IMR-90 (cell line): ENCODE measurements around the gene DOK3. TPM values are rescaled to one million over a fixed set of nuclear protein-coding genes. Genes with fewer than 3 reads are reported as not detected.

Source experiments
- ATAC-seq: fragments of 200-7000 bp; cut with Tn5 transposase; 2 replicates; pipeline ENCODE4 v1.9.1; 2020; ENCODE audit warnings: low read depth, mild to moderate bottlenecking, moderate library complexity
- BruUV-seq: library from RNA; stranded (reverse); fragments of 400-500 nt; replicated peaks from 2 replicates; lab custom pipeline; 2021; lab: Mats Ljungman, UMichigan
- CTCF ChIA-PET: fragments of 300-600 bp; formaldehyde crosslinking; extraction: SDS; loops from one replicate; lab custom pipeline; 2021; ENCODE audit warnings: antibody characterized with exemption; lab: Yijun Ruan, JAX
- POLR2A ChIA-PET: fragments of 300-600 bp; sonication (Branson Sonifier 250); formaldehyde crosslinking; loops from one replicate; lab custom pipeline; 2022; ENCODE audit warnings: antibody characterized with exemption; ENCODE audit not compliant: unreplicated experiment; lab: Charles Lee
- DNase-seq: peaks from one replicate; pipeline ENCODE4 v3.0.0; 2013
- H2AFZ ChIP-seq: replicated peaks from 2 replicates; pipeline ENCODE3; 2013; ENCODE audit warnings: low read length, mild to moderate bottlenecking; ENCODE audit not compliant: poor library complexity
- H2AK5ac ChIP-seq: 2 replicates; pipeline ENCODE4 v1.6.1; 2013; ENCODE audit warnings: low read depth, low read length, inconsistent platforms
- H2AK9ac ChIP-seq: replicated peaks from 2 replicates; pipeline ENCODE3; 2013; ENCODE audit warnings: mild to moderate bottlenecking, low read depth, low read length, moderate library complexity; ENCODE audit not compliant: poor library complexity
- H2BK120ac ChIP-seq: 2 replicates; pipeline ENCODE4 v1.6.1; 2013; ENCODE audit warnings: low read depth, low read length, inconsistent platforms
- H2BK15ac ChIP-seq: 3 replicates; pipeline ENCODE4 v1.6.1; 2013; ENCODE audit warnings: low read depth, low read length, inconsistent platforms
- H2BK20ac ChIP-seq: 2 replicates; pipeline ENCODE4 v1.6.1; 2013; ENCODE audit warnings: low read depth, mild to moderate bottlenecking, inconsistent platforms, low read length, moderate library complexity
- H2BK5ac ChIP-seq: 2 replicates; pipeline ENCODE4 v1.6.1; 2013; ENCODE audit warnings: mild to moderate bottlenecking, low read depth, low read length, inconsistent platforms; ENCODE audit not compliant: poor library complexity, severe bottlenecking
- H3K14ac ChIP-seq: replicated peaks from 2 replicates; pipeline ENCODE4 v1.6.1; 2013; ENCODE audit warnings: low read depth, low read length, inconsistent platforms
- H3K18ac ChIP-seq: 2 replicates; pipeline ENCODE4 v1.6.1; 2013; ENCODE audit warnings: low read depth, low read length, control low read depth
- H3K23ac ChIP-seq: 2 replicates; pipeline ENCODE4 v1.6.1; 2013; ENCODE audit warnings: low read depth, low read length, inconsistent platforms
- H3K27ac ChIP-seq: 2 replicates; pipeline ENCODE4 v1.5.1; 2013; ENCODE audit warnings: mild to moderate bottlenecking, control low read depth, low read length; ENCODE audit not compliant: insufficient read depth
- H3K27me3 ChIP-seq: 2 replicates; pipeline ENCODE4 v1.6.1; 2013; ENCODE audit warnings: low read length; ENCODE audit not compliant: control insufficient read depth, insufficient read depth
- H3K36me3 ChIP-seq: 2 replicates; pipeline ENCODE4 v1.6.1; 2013; ENCODE audit warnings: low read length, mixed read lengths; ENCODE audit not compliant: control insufficient read depth, insufficient read depth
- H3K4ac ChIP-seq: 2 replicates; pipeline ENCODE4 v1.6.1; 2013; ENCODE audit warnings: low read depth, low read length, inconsistent platforms
- H3K4me1 ChIP-seq: 2 replicates; pipeline ENCODE4 v1.6.1; 2013; ENCODE audit warnings: low read length, mixed read lengths; ENCODE audit not compliant: control insufficient read depth, insufficient read depth
- H3K4me2 ChIP-seq: 2 replicates; pipeline ENCODE4 v1.6.1; 2013; ENCODE audit warnings: low read depth, mild to moderate bottlenecking, control low read depth, low read length, moderate library complexity
- H3K4me3 ChIP-seq: 2 replicates; pipeline ENCODE4 v1.5.1; 2013; ENCODE audit warnings: low read depth, mild to moderate bottlenecking, control low read depth, low read length, moderate library complexity; ENCODE audit not compliant: insufficient read depth
- H3K56ac ChIP-seq: 2 replicates; pipeline ENCODE4 v1.6.1; 2013; ENCODE audit warnings: low read length, inconsistent platforms; ENCODE audit not compliant: insufficient read depth; ENCODE audit errors: extremely low read depth
- H3K79me1 ChIP-seq, 2 experiments: 2 replicates each; pipeline ENCODE4 v1.6.1; 2013; ENCODE audit warnings: low read length in 2 of 2, inconsistent platforms in 1 of 2, low read depth in 1 of 2
- H3K9ac ChIP-seq: 2 replicates; pipeline ENCODE4 v1.6.1; 2013; ENCODE audit warnings: low read depth, low read length, control low read depth
- H3K9me1 ChIP-seq: 2 replicates; pipeline ENCODE4 v1.6.1; 2013; ENCODE audit warnings: low read length, inconsistent platforms; ENCODE audit not compliant: insufficient read depth
- H3K9me3 ChIP-seq: 2 replicates; pipeline ENCODE4 v1.6.1; 2013; ENCODE audit warnings: low read length; ENCODE audit not compliant: control insufficient read depth, insufficient read depth
- H4K20me1 ChIP-seq: 2 replicates; pipeline ENCODE4 v1.6.1; 2013; ENCODE audit warnings: low read length, inconsistent platforms; ENCODE audit not compliant: insufficient read depth
- H4K5ac ChIP-seq: 2 replicates; pipeline ENCODE4 v1.6.1; 2013; ENCODE audit warnings: mild to moderate bottlenecking, low read depth, low read length, control low read depth
- H4K8ac ChIP-seq, 2 experiments: 2 replicates each; pipeline ENCODE4 v1.6.1; 2013; ENCODE audit warnings: low read depth in 2 of 2, low read length in 2 of 2, control low read depth in 1 of 2, inconsistent platforms in 1 of 2
- H4K91ac ChIP-seq: 2 replicates; pipeline ENCODE4 v1.6.1; 2013; ENCODE audit warnings: low read depth, low read length, inconsistent platforms; ENCODE audit not compliant: insufficient read depth
- BHLHE40 ChIP-seq: fragments of 150-350 bp; IDR thresholded peaks from 2 replicates; pipeline ENCODE4 v1.6.1; 2016; ENCODE audit warnings: mild to moderate bottlenecking, low read depth, low read length
- CEBPB ChIP-seq: IDR thresholded peaks from 2 replicates; pipeline ENCODE4 v1.6.1; 2012; ENCODE audit warnings: low read depth, low read length, improper control_type of control experiment
- CHD1 ChIP-seq: IDR thresholded peaks from 2 replicates; pipeline ENCODE4 v1.6.1; 2012; ENCODE audit warnings: low read depth, low read length, improper control_type of control experiment
- CTCF ChIP-seq: conservative IDR thresholded peaks from 2 replicates; pipeline ENCODE4 v1.5.1; 2012; ENCODE audit warnings: mild to moderate bottlenecking, low read depth, low read length, improper control_type of control experiment
- ELK1 ChIP-seq: fragments of 150-350 bp; IDR thresholded peaks from 2 replicates; pipeline ENCODE4 v1.6.1; 2016; ENCODE audit warnings: low read depth, mild to moderate bottlenecking, low read length, moderate library complexity, borderline replicate concordance
- FOS ChIP-seq: fragments of 150-350 bp; IDR thresholded peaks from 2 replicates; pipeline ENCODE4 v1.6.1; 2016; ENCODE audit warnings: low read depth, low read length
- MAFK ChIP-seq: IDR thresholded peaks from 2 replicates; pipeline ENCODE4 v1.6.1; 2012; ENCODE audit warnings: low read depth, low read length, improper control_type of control experiment
- MXI1 ChIP-seq: IDR thresholded peaks from 2 replicates; pipeline ENCODE4 v1.6.1; 2012; ENCODE audit warnings: low read depth, mild to moderate bottlenecking, low read length, moderate library complexity, borderline replicate concordance
- NFE2L2 ChIP-seq: fragments of 150-350 bp; IDR thresholded peaks from 2 replicates; pipeline ENCODE4 v1.6.1; 2016; ENCODE audit warnings: low read depth, mild to moderate bottlenecking, low read length
- RAD21 ChIP-seq: IDR thresholded peaks from 2 replicates; pipeline ENCODE4 v1.6.1; 2012; ENCODE audit warnings: low read length, improper control_type of control experiment
- RCOR1 ChIP-seq: IDR thresholded peaks from 2 replicates; pipeline ENCODE4 v1.6.1; 2012; ENCODE audit warnings: mild to moderate bottlenecking, low read length, improper control_type of control experiment; ENCODE audit not compliant: insufficient replicate concordance
- RFX5 ChIP-seq: IDR thresholded peaks from 2 replicates; pipeline ENCODE4 v1.8.0; 2012; ENCODE audit warnings: low read depth, mild to moderate bottlenecking, low read length, moderate library complexity
- SMC3 ChIP-seq: fragments of 150-350 bp; IDR thresholded peaks from 2 replicates; pipeline ENCODE4 v1.6.1; 2016; ENCODE audit warnings: low read depth, mild to moderate bottlenecking, antibody characterized with exemption, low read length, moderate library complexity
- USF2 ChIP-seq: fragments of 150-350 bp; IDR thresholded peaks from 2 replicates; pipeline ENCODE4 v1.6.1; 2017; ENCODE audit warnings: mild to moderate bottlenecking, antibody characterized with exemption, low read length, low read depth
- WGBS, 2 experiments: methylation state at CpG; one replicate each; pipeline versions ENCODE4 v1.1.5 to v1.1.7; 2013; ENCODE audit warnings: missing lambda C conversion rate in 2 of 2; ENCODE audit not compliant: insufficient read length in 1 of 2; ENCODE audit errors: extremely low coverage in 2 of 2; 5-methylcytosine and 5-hydroxymethylcytosine counted together
- dilution Hi-C: fragments of 300-500 bp; cut with HindIII; formaldehyde crosslinking; loops from one replicate; pipeline ENCODE4 v1.14.3; 2018; ENCODE audit warnings: low sequenced_read_pairs; ENCODE audit not compliant: unreplicated experiment
- in situ Hi-C: fragments of 300-500 bp; cut with MboI; formaldehyde crosslinking; loops from 3 replicates; pipeline ENCODE4 v1.14.3; 2019; ENCODE audit warnings: low sequenced_read_pairs, inconsistent platforms, mixed read lengths
- intact Hi-C: fragments of 100-400 bp; cut with micrococcal nuclease; formaldehyde crosslinking; loops from 2 replicates; pipeline ENCODE4 v1.10.0; 2022
- polyA plus RNA-seq, 3 experiments: library from polyadenylated mRNA; depleted of rRNA; stranded (reverse); fragments of >200 nt; gene quantifications; 2 replicates each; pipeline ENCODE4 v1.2.3, GENCODE V29; 2012; ENCODE audit warnings: low replicate concordance in 1 of 3
- total RNA-seq: library from RNA; depleted of rRNA; stranded (reverse); fragments of >200 nt; gene quantifications from 2 replicates; pipeline ENCODE4 v1.2.3, GENCODE V29; 2012

The DOK3 gene
- total and polyA plus RNA-seq, 2 of the 4 experiments (the other 2 are of a cell fraction): 0.54 to 3.9 TPM

GRCh38 chr5:177457852-177458681, 51.6 kb downstream of the DOK3 start:
- no TSS peak for BruUV-seq
- peaks cover 53% of the 10 kb centered on the region for H3K36me3 ChIP-seq
- WGBS, 2 experiments: 84% methylated on average over 8 of the region's 20 CpGs; no CpG with 5 or more reads in 1 of the 2 experiments
- H3K23ac ChIP-seq: no peak overlapping the region
- H2AFZ ChIP-seq: no peak overlapping the region
- CTCF ChIA-PET: interaction anchor here (1.0 to 1.6 kb wide), 7 partner anchors 10 to 69 kb away, joined by 3 to 11 read pairs (median 5); no protein-coding TSS in a partner anchor
- H3K27ac ChIP-seq: no peak overlapping the region
- H4K91ac ChIP-seq: no peak overlapping the region
- H2BK120ac ChIP-seq: no peak overlapping the region
- no peak overlapping the region for H3K4me3 ChIP-seq
- H3K56ac ChIP-seq: no peak overlapping the region
- H3K9me1 ChIP-seq: no peaks in the 10 kb centered on the region
- peaks cover 6 to 24% of the 10 kb centered on the region in 2 experiments; a peak in 3 of 4 replicates for H3K79me1 ChIP-seq
- H3K18ac ChIP-seq: no peak overlapping the region
- H4K5ac ChIP-seq: no peak overlapping the region
- H2AK5ac ChIP-seq: no peak overlapping the region
- POLR2A ChIA-PET: interaction anchor here (0.6 kb wide), 1 partner anchor 88 kb away, joined by 7 read pairs; no protein-coding TSS in a partner anchor
- H2AK9ac ChIP-seq: peak overlapping the region; percentile 50
- no peaks in the 10 kb centered on the region for H3K9me3 ChIP-seq
- no peak overlapping the region for H3K4me2 ChIP-seq
- H3K9ac ChIP-seq: no peak overlapping the region
- H3K27me3 ChIP-seq: no peaks in the 10 kb centered on the region
- no peak overlapping the region for H2BK20ac ChIP-seq
- H4K8ac ChIP-seq: no peak overlapping the region
- dilution Hi-C loops: no loop called here
- no peak for ATAC-seq
- H2BK15ac ChIP-seq: no peak overlapping the region
- no peak overlapping the region for H2BK5ac ChIP-seq
- DNase-seq: no peak
- H3K4ac ChIP-seq: no peak overlapping the region
- H3K4me1 ChIP-seq: peaks cover 8% of the 10 kb centered on the region
- peaks cover 78% of the 10 kb centered on the region for H4K20me1 ChIP-seq
- intact Hi-C loops: loop anchor here (2.0 kb wide), 1 partner anchor 147 kb away; the partner anchor contains the start of gene MXD3
- no peak overlapping the region for H3K14ac ChIP-seq
- in situ Hi-C loops: no loop called here
- TF ChIP-seq NFE2L2 (no peak), ELK1 (no peak), CHD1 (no peak), SMC3 (no peak), MAFK (no peak), MXI1 (no peak), RCOR1 (no peak), FOS (no peak), CTCF (no peak), BHLHE40 (no peak), RAD21 (no peak), CEBPB (no peak), RFX5 (no peak), USF2 (no peak)
